ENCODE results near the gene DNPEP. TPM values are rescaled to one million over a fixed set of nuclear protein-coding genes. Genes with fewer than 3 reads are reported as not detected.

DNPEP gene
- total RNA-seq, 1 donor from 2014 or later, result 93.4 TPM

GRCh38 chr2:219423652-219424377, 36.1 kb upstream of the DNPEP start:
- intact Hi-C loops (cut with micrococcal nuclease), result no loop called here
- no peak overlapping the region for H3K4me3 Mint-ChIP-seq
- TF ChIP-seq CTCF (IDR thresholded peaks at IDR 0.05), result no peak
- no peaks in the 10 kb centered on the region for H3K4me1 Mint-ChIP-seq
- POLR2A ChIA-PET, result no interaction called here
- no peaks in the 10 kb centered on the region for H3K9me3 Mint-ChIP-seq
- H3K36me3 Mint-ChIP-seq (ENCODE audit: low read depth), result no peaks in the 10 kb centered on the region
- no peak for ATAC-seq (ENCODE audit: low read depth)
- H3K27me3 Mint-ChIP-seq, result peaks cover 45% of the 10 kb centered on the region
- no peak overlapping the region for H3K27ac Mint-ChIP-seq
- DNase-seq, result no peak
- CTCF ChIA-PET, result no interaction called here

DNA sequence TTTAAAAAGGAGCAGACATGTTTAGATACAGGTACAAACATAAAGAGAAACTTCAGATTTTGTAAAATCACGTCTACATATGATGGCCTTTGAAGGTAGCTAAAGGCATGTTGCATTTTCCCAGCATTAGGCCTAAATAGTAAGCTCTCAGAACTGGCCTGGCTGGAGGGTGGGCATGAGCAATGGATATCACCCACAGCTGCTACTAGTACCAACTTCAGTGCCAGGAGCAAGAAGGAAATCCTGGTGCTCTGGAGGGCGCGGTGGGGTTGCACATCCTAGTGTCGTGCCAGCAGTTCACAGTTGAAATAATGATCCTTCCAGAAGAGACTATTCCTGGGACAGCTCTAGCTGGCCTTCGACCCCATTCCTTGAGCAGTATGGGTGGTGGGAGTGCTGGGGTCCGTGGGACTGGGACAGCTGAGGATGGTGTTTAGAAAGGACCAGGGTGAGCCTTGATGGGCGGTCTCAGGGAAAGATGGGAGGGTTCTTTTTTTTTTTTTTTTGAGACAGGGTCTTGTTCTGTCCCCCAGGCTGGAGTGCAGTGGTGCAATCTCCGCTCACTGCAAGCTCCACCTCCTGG, 35.3 kb upstream of the DNPEP start:
- Mint-ChIP-seq H3K4me1 (no peaks in the 10 kb centered on the region), H3K9me3 (no peaks in the 10 kb centered on the region), H3K27ac (no peak overlapping the region), H3K4me3 (no peak overlapping the region), H3K36me3 (ENCODE audit: low read depth) (no peaks in the 10 kb centered on the region), H3K27me3 (peaks cover 45% of the 10 kb centered on the region)
- ATAC-seq (ENCODE audit: low read depth) (no peak), DNase-seq (no peak)
- TF ChIP-seq CTCF (IDR thresholded peaks at IDR 0.05), result no peak
- CTCF ChIA-PET, result no interaction called here
- intact Hi-C loops (cut with micrococcal nuclease), result no loop called here
- POLR2A ChIA-PET, result no interaction called here

DNA sequence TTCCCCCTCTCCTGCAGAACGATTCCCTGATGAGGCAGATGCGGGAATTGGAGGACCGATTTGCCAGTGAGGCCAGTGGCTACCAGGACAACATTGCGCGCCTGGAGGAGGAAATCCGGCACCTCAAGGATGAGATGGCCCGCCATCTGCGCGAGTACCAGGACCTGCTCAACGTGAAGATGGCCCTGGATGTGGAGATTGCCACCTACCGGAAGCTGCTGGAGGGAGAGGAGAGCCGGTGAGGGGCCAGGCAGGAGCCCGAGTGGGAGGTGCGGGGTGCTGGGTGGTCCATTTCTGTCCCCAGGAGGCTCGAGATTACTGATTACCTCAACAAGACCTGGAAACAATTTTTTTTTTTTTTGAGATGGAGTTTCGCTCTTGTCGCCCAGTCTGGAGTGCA, 33.6 kb upstream of the DNPEP start:
- TF ChIP-seq CTCF (IDR thresholded peaks at IDR 0.05), result no peak
- Mint-ChIP-seq H3K36me3 (ENCODE audit: low read depth) (no peaks in the 10 kb centered on the region), H3K27ac (no peak overlapping the region), H3K9me3 (no peaks in the 10 kb centered on the region), H3K4me1 (no peaks in the 10 kb centered on the region), H3K27me3 (peaks cover 50% of the 10 kb centered on the region), H3K4me3 (no peak overlapping the region)
- ChIA-PET CTCF (no interaction called here), POLR2A (interaction anchor here (0.7 kb wide), 1 partner anchor 92 kb away, joined by 3 read pairs; no protein-coding TSS in a partner anchor)
- no peak for ATAC-seq (ENCODE audit: low read depth)
- no peak for DNase-seq
- intact Hi-C loops (cut with micrococcal nuclease), result no loop called here

DNA sequence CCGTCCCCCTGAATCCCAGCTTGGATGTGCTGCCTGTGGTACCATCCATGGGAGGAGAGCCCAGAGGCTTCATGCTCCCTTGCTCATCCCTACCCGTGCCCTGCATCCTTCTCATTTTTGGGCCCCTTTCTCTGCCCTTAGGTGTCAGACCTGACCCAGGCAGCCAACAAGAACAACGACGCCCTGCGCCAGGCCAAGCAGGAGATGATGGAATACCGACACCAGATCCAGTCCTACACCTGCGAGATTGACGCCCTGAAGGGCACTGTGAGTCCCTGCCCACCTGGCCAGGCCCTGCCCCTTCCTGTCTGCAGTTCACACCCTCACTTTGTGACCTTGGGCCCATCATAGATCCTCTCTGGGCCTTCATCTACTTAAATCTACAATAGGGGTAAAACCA, 33.0 kb upstream of the DNPEP start:
- CTCF ChIA-PET, result no interaction called here

More for the DNA sequence above, 33.0 kb upstream of the DNPEP start:
- intact Hi-C loops (cut with micrococcal nuclease), result no loop called here
- no peaks in the 10 kb centered on the region for H3K4me1 Mint-ChIP-seq
- H3K4me3 Mint-ChIP-seq, result no peak overlapping the region
- no peak for TF ChIP-seq CTCF (IDR thresholded peaks at IDR 0.05)
- ATAC-seq (ENCODE audit: low read depth) (no peak), DNase-seq (no peak)
- H3K36me3 Mint-ChIP-seq (ENCODE audit: low read depth), result no peaks in the 10 kb centered on the region
- no peaks in the 10 kb centered on the region for H3K9me3 Mint-ChIP-seq
- no peak overlapping the region for H3K27ac Mint-ChIP-seq
- peaks cover 51% of the 10 kb centered on the region for H3K27me3 Mint-ChIP-seq
- POLR2A ChIA-PET, result no interaction called here

All from activated B cell treated with CpG ODN at 0.5 μM for 24 hours (primary cell).